Stomach (tissue), 9 donors: Measurements from ENCODE around the gene C14orf39. TPM values are rescaled to one million over a fixed set of nuclear protein-coding genes. Genes with fewer than 3 reads are reported as not detected.
"Not testable (repeated sequence)": the region's sequence is repeated elsewhere in the genome, so short reads cannot be mapped to it uniquely, and the experiment has no call there.

Source experiments
- DNase-seq, 2 donors: peaks; one replicate each; pipeline versions ENCODE4 v3.0.0 to v3.0.0-alpha.2; 2013 to 2019
- H3K27ac ChIP-seq, 5 donors: fragments of 200-600 bp in 4 of 5; sonication (generic) in 4 of 5; one replicate each; pipeline ENCODE4 v1.5.1; 2013 to 2019; ENCODE audit warnings: mild to moderate bottlenecking in 1 of 5, moderate library complexity in 1 of 5
- H3K27me3 ChIP-seq, 3 donors: fragments of 200-600 bp; sonication (generic); one replicate each; pipeline ENCODE4 v1.5.1; 2017 to 2019; ENCODE audit warnings: mixed run types in 1 of 3
- H3K36me3 ChIP-seq, 4 donors: fragments of 200-600 bp; sonication (generic); 1 replicate in 3 of 4; 2 replicates in 1 of 4; pipeline ENCODE4 v1.5.1; 2016 to 2019
- H3K4me1 ChIP-seq, 4 donors: fragments of 200-600 bp; sonication (generic); one replicate each; pipeline ENCODE4 v1.5.1; 2016 to 2019
- H3K4me3 ChIP-seq, 4 donors: fragments of 200-600 bp; sonication (generic) in 3 of 4; one replicate each; pipeline ENCODE4 v1.5.1; 2016 to 2019; ENCODE audit warnings: mild to moderate bottlenecking in 1 of 4
- H3K9me3 ChIP-seq, 4 donors: fragments of 200-600 bp; sonication (generic); one replicate each; pipeline ENCODE4 v1.5.1; 2016 to 2019
- EP300 ChIP-seq: sonication (generic); formaldehyde crosslinking; IDR thresholded peaks from one replicate; pipeline ENCODE4 v1.6.1; 2017; ENCODE audit warnings: antibody characterized with exemption
- POLR2A ChIP-seq, 4 donors: fragments of 450-650 bp; IDR thresholded peaks; one replicate each; pipeline ENCODE4 v1.6.1; 2016; ENCODE audit warnings: antibody characterized with exemption in 4 of 4, control low read depth in 2 of 4, mild to moderate bottlenecking in 1 of 4, moderate library complexity in 1 of 4
- POLR2AphosphoS5 ChIP-seq, 3 donors: sonication (generic); formaldehyde crosslinking; IDR thresholded peaks; one replicate each; pipeline ENCODE4 v1.6.1; 2016; ENCODE audit warnings: antibody characterized with exemption in 3 of 3
- WGBS, 5 donors: extraction: QIAGEN DNeasy Blood & Tissue Kit in 3 of 5; methylation state at CpG; one replicate each; pipeline versions ENCODE4 v1.1.5 to v1.1.7; 2013 to 2018; 5-methylcytosine and 5-hydroxymethylcytosine counted together
- intact Hi-C: fragments of 100-400 bp; cut with DNase I; formaldehyde crosslinking; loops from one replicate; pipeline ENCODE4 v1.15.1; 2023; ENCODE audit warnings: low total_unique reads
- polyA plus RNA-seq, 3 donors: library from polyadenylated mRNA; stranded (reverse); fragments of 200-250 nt; gene quantifications; one replicate each; pipeline ENCODE4 v1.2.3, GENCODE V29; 2013
- total RNA-seq, 5 donors: library from RNA; depleted of rRNA; stranded (reverse); fragments of >200 nt; gene quantifications; one replicate each; pipeline versions ENCODE4 v1.1.0 to v1.2.3, GENCODE V29; 2014 to 2016
- TF ChIP-seq, protein P1 (sequence below), 7 experiments: fragments of 450-650 bp in 4 of 7; fragments of 200-600 bp in 3 of 7; sonication (generic) in 3 of 7; IDR thresholded peaks; one replicate each; pipeline ENCODE4 v1.5.1; 2016 to 2019; ENCODE audit warnings: antibody characterized with exemption in 7 of 7, control low read depth in 2 of 7, mild to moderate bottlenecking in 1 of 7
- donor health status: healthy with polysubstance abuse.
- donor health status: Bipolar disorder and iron deficiency.
- donor health status: healthy.

C14orf39 gene
- total and polyA plus RNA-seq, 8 donors, result 0.55 TPM; not detected in 7

DNA sequence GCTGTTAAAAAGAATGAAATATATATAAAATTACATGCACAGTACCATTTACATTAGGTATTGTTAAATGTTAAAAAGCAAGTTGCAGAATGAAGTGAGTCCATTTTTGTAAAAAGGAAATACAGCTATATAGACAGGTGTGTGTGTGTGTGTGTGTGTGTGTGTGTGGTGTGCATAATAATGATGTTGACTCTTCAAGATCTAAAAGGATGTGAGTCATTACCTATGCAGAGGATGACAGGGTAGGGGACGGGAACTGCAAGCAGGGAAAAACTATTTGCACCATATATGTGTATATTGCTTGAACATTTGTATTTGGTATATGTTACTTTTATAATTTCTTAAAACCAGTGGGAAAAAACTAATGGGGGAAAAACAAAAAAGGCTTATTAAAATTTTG, 3.1 kb downstream of the C14orf39 start:
- Histone ChIP-seq H3K9me3 (peaks cover 6 to 21% (median 12%) of the 10 kb centered on the region in 4 donors), H3K27ac (no peak overlapping the region), H3K27me3 (peaks cover 0 to 43% (median 25%) of the 10 kb centered on the region in 3 donors), H3K4me1 (peaks cover 0 to 14% (median 10%) of the 10 kb centered on the region in 4 donors), H3K4me3 (no peak overlapping the region), H3K36me3 (no peaks in the 10 kb centered on the region)
- WGBS, 5 donors, result 41 to 69% (median 51%) methylated on average over 1 of the region's 1 CpG
- TF ChIP-seq, protein P1, sequence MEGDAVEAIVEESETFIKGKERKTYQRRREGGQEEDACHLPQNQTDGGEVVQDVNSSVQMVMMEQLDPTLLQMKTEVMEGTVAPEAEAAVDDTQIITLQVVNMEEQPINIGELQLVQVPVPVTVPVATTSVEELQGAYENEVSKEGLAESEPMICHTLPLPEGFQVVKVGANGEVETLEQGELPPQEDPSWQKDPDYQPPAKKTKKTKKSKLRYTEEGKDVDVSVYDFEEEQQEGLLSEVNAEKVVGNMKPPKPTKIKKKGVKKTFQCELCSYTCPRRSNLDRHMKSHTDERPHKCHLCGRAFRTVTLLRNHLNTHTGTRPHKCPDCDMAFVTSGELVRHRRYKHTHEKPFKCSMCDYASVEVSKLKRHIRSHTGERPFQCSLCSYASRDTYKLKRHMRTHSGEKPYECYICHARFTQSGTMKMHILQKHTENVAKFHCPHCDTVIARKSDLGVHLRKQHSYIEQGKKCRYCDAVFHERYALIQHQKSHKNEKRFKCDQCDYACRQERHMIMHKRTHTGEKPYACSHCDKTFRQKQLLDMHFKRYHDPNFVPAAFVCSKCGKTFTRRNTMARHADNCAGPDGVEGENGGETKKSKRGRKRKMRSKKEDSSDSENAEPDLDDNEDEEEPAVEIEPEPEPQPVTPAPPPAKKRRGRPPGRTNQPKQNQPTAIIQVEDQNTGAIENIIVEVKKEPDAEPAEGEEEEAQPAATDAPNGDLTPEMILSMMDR (IDR thresholded peaks at IDR 0.05), result no peak
- TF ChIP-seq POLR2AphosphoS5 (IDR thresholded peaks at IDR 0.05), result no peak
- intact Hi-C loops, result no loop called here
- DNase-seq, result no peak

DNA sequence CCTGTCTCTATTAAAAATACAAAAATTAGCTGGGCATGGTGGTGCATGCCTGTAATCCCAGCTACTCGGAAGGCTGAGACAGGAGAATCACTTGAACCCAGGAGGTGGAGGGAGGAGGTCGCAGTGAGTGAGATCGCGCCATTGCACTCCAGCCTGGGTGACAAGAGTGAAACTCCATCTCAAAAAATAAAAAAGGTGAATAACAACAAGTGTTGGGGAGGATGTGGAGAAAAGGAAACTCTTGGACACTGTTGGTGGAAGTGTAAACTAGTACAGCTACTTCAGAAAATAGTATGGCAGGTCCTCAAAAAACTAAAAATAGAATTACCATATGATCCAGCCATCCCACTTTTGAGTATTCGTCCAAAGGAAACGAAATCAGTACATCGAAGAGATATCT, 5.6 kb downstream of the C14orf39 start:
- Histone ChIP-seq H3K27me3 (peaks cover 0 to 18% (median 4%) of the 10 kb centered on the region in 3 donors), H3K9me3 (peaks cover 6 to 17% (median 12%) of the 10 kb centered on the region in 4 donors)
- DNase-seq, intact Hi-C loops, H3K4me3 ChIP-seq, H3K27ac ChIP-seq, H3K4me1 ChIP-seq, H3K36me3 ChIP-seq: not testable (repeated sequence)
- 93 to 96% (median 95%) methylated on average over 7 of the region's 7 CpGs for WGBS, 5 donors

DNA sequence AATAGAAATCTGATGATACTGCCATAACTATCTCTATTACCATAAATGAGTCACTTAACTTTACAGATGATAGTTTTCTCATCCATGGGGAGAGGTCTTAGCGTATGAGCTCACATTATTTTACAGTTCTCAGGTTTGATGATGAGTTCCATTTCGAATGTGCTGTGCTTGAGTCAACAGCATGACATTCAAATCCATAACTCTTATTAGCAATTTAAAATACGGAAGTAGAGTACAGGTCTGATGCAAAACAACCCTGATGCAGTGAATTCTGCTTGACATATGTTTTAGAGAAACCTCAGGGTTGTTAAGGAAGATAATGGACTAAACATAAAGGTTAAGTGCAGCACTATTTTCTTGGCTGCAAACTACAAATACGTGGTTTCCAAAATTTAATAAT, 30.0 kb downstream of the C14orf39 start:
- Histone ChIP-seq H3K27ac (no peak overlapping the region), H3K4me1 (no peaks in the 10 kb centered on the region), H3K27me3 (no peaks in the 10 kb centered on the region), H3K4me3 (no peak overlapping the region), H3K36me3 (no peaks in the 10 kb centered on the region), H3K9me3 (no peaks in the 10 kb centered on the region)
- 52 to 68% (median 53%) methylated on average over 4 of the region's 4 CpGs for WGBS, 5 donors
- TF ChIP-seq EP300, result no peak
- intact Hi-C loops, result no loop called here
- DNase-seq, result no peak

DNA sequence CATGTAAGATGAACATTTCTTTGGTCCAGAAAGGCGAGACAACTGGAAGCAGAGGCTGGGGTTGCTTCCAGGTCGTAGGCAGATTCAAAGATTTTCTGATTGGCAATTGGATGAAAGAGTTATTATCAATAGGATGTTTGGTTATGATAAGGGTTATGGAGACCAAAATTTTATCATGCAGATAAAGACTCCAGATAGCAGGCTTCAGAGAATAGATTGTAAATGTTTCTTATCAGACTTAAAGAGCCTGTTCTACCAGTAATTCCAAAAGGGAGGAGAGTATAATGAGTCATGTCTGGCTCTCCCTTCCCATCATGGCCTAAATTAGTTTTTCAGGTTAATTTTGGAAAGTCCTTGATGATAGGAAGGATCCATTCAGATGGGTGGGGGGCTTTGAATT, 55.6 kb downstream of the C14orf39 start:
- Histone ChIP-seq H3K27ac (no peak overlapping the region), H3K9me3 (peaks cover 8 to 11% (median 11%) of the 10 kb centered on the region in 4 donors), H3K4me3 (no peak overlapping the region), H3K27me3 (no peaks in the 10 kb centered on the region), H3K36me3 (no peaks in the 10 kb centered on the region), H3K4me1 (no peaks in the 10 kb centered on the region)
- intact Hi-C loops, result no loop called here
- peak in 1 of 2 donors; percentile 2 for DNase-seq
- TF ChIP-seq POLR2A (IDR thresholded peaks at IDR 0.05) (no peak), EP300 (no peak), POLR2AphosphoS5 (IDR thresholded peaks at IDR 0.05) (no peak)
- TF ChIP-seq, protein P1 (IDR thresholded peaks at IDR 0.05), result no peak
- 18 to 48% (median 32%) methylated on average over 2 of the region's 2 CpGs for WGBS, 5 donors

DNA sequence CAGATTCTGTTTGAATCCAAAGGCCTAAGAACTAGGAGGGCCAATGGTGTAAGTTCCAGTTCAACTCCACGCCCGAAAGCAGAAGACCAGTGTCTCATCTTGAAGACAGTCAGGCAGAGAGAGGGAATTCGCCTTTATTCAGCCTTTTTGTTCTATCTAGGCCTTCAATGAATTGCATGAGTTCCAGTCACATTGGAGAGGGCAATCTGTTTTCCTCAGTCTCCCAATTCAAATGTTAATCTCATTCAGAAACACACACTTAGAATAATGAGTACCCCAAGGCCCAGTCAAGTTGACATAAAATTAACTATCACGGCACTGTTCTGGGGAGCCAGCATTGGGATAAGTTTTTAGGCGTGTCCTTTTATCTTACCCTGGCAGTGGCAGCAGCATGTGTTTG, 65.8 kb downstream of the C14orf39 start:
- H3K36me3 ChIP-seq, result no peaks in the 10 kb centered on the region
- TF ChIP-seq POLR2AphosphoS5 (IDR thresholded peaks at IDR 0.05), result no peak
- TF ChIP-seq, protein P1 (IDR thresholded peaks at IDR 0.05), result no peak
- TF ChIP-seq POLR2A (IDR thresholded peaks at IDR 0.05), result no peak
- TF ChIP-seq EP300, result no peak
- intact Hi-C loops, result no loop called here
- H3K9me3 ChIP-seq, result no peaks in the 10 kb centered on the region
- 81 to 87% (median 85%) methylated on average over 5 of the region's 5 CpGs for WGBS, 5 donors
- no peaks in the 10 kb centered on the region for H3K27me3 ChIP-seq
- no peak for DNase-seq
- no peak overlapping the region for H3K4me3 ChIP-seq
- H3K4me1 ChIP-seq, result no peaks in the 10 kb centered on the region
- no peak overlapping the region for H3K27ac ChIP-seq

DNA sequence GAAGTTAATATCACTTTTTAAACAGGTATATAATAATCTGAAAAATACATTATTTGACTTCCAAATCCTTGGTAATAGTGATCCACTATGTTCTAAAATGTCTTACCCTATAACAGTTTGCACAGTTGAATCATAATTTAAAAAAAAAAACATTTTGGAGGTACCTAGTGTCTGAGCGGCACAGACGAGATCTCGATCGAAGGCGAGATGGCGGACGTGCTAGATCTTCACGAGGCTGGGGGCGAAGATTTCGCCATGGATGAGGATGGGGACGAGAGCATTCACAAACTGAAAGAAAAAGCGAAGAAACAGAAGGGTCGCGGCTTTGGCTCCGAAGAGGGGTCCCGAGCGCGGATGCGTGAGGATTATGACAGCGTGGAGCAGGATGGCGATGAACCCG, 88.3 kb downstream of the C14orf39 start:
- H3K27me3 ChIP-seq, H3K27ac ChIP-seq, H3K4me1 ChIP-seq, DNase-seq, H3K36me3 ChIP-seq, H3K4me3 ChIP-seq, intact Hi-C loops: not testable (repeated sequence)
- WGBS, 5 donors, result 92 to 96% (median 95%) methylated on average over 22 of the region's 22 CpGs
- peaks cover 0 to 18% (median 11%) of the 10 kb centered on the region in 4 donors for H3K9me3 ChIP-seq
